Measurements from ENCODE around the gene STX4. TPM values are rescaled to one million over a fixed set of nuclear protein-coding genes. Genes with fewer than 3 reads are reported as not detected.

STX4 gene
- polyA plus RNA-seq, 1 experiment: 43.7 TPM

GRCh38 chr16:31077024-31077423 is 43.7 kb downstream of the STX4 start:
- Histone ChIP-seq H3K9me3 (ENCODE audit: control insufficient read depth, insufficient read depth, low read length) (peaks cover 4% of the 10 kb centered on the region; the same call in 1 of the 2 replicates), H3K4me3 (ENCODE audit: low read depth, low read length) (no peak overlapping the region), H3K27ac (ENCODE audit: low read depth, low read length) (no peak overlapping the region), H3K27me3 (ENCODE audit: control insufficient read depth, insufficient read depth, low read length) (no peaks in the 10 kb centered on the region)
- no peak for DNase-seq (ENCODE audit: low read depth, low spot score)
- ChIA-PET POLR2A (no interaction called here), CTCF (no interaction called here)
- no peak for TF ChIP-seq CTCF (IDR thresholded peaks at IDR 0.05; ENCODE audit: low read depth, low read length)

GRCh38 chr16:31077592-31078396 is 44.4 kb downstream of the STX4 start:
- H3K9me3 ChIP-seq (ENCODE audit: control insufficient read depth, insufficient read depth, low read length): peaks cover 4% of the 10 kb centered on the region; the same call in 1 of the 2 replicates
- no peak for DNase-seq (ENCODE audit: low read depth, low spot score)
- POLR2A ChIA-PET: no interaction called here
- H3K4me3 ChIP-seq (ENCODE audit: low read depth, low read length): no peak overlapping the region
- CTCF ChIA-PET: no interaction called here
- no peaks in the 10 kb centered on the region for H3K27me3 ChIP-seq (ENCODE audit: control insufficient read depth, insufficient read depth, low read length)
- 0 out of 2 replicates have a peak, but pooled peaks have one; percentile 3 for TF ChIP-seq CTCF (IDR thresholded peaks at IDR 0.05; ENCODE audit: low read depth, low read length)
- no peak overlapping the region for H3K27ac ChIP-seq (ENCODE audit: low read depth, low read length)

- TF ChIP-seq CTCF (IDR thresholded peaks at IDR 0.05; ENCODE audit: low read depth, low read length): no peak
- ChIA-PET CTCF (no interaction called here), POLR2A (no interaction called here)
- peaks cover 4% of the 10 kb centered on the region; the same call in 1 of the 2 replicates for H3K9me3 ChIP-seq (ENCODE audit: control insufficient read depth, insufficient read depth, low read length)
- no peaks in the 10 kb centered on the region for H3K27me3 ChIP-seq (ENCODE audit: control insufficient read depth, insufficient read depth, low read length)
- H3K27ac ChIP-seq (ENCODE audit: low read depth, low read length): no peak overlapping the region
- no peak overlapping the region for H3K4me3 ChIP-seq (ENCODE audit: low read depth, low read length)
- DNase-seq (ENCODE audit: low read depth, low spot score): no peak
Measured at GRCh38 chr16:31078597-31079341, 45.4 kb downstream of the STX4 start.

GRCh38 chr16:31079342-31079944 is 46.1 kb downstream of the STX4 start:
- H3K27me3 ChIP-seq (ENCODE audit: control insufficient read depth, insufficient read depth, low read length): no peaks in the 10 kb centered on the region
- H3K4me3 ChIP-seq (ENCODE audit: low read depth, low read length): no peak overlapping the region
- H3K9me3 ChIP-seq (ENCODE audit: control insufficient read depth, insufficient read depth, low read length): peaks cover 2% of the 10 kb centered on the region; the same call in 1 of the 2 replicates
- TF ChIP-seq CTCF (IDR thresholded peaks at IDR 0.05; ENCODE audit: low read depth, low read length): no peak
- ChIA-PET CTCF (no interaction called here), POLR2A (no interaction called here)
- no peak for DNase-seq (ENCODE audit: low read depth, low spot score)
- H3K27ac ChIP-seq (ENCODE audit: low read depth, low read length): no peak overlapping the region

Data from AG04450 (cell line).